Measurements from ENCODE around the gene KDM7A. TPM values are rescaled to one million over a fixed set of nuclear protein-coding genes. Genes with fewer than 3 reads are reported as not detected.

KDM7A gene
- total RNA-seq, 1 donor from 2014 or later = 4.2 TPM

Other genes with a start within 250 kb of the KDM7A start
- gene PARP12, start 114.0 kb downstream of the KDM7A start, total RNA-seq = 17.8 TPM
- gene SLC37A3, start 221.5 kb upstream of the KDM7A start, total RNA-seq = 8.0 TPM
- not detected for gene RAB19, start 227.1 kb upstream of the KDM7A start, total RNA-seq

All from left lobe of liver (tissue), 1 donor.